HL-60/S4 (cell line): ENCODE results near the gene CLDN34.

Experiments
- in situ Hi-C: fragments of 300-500 bp; cut with MboI; formaldehyde crosslinking; loops from 2 replicates; pipeline ENCODE4 v1.14.3; 2022; ENCODE audit warnings: low sequenced_read_pairs

The CLDN34 gene

DNA sequence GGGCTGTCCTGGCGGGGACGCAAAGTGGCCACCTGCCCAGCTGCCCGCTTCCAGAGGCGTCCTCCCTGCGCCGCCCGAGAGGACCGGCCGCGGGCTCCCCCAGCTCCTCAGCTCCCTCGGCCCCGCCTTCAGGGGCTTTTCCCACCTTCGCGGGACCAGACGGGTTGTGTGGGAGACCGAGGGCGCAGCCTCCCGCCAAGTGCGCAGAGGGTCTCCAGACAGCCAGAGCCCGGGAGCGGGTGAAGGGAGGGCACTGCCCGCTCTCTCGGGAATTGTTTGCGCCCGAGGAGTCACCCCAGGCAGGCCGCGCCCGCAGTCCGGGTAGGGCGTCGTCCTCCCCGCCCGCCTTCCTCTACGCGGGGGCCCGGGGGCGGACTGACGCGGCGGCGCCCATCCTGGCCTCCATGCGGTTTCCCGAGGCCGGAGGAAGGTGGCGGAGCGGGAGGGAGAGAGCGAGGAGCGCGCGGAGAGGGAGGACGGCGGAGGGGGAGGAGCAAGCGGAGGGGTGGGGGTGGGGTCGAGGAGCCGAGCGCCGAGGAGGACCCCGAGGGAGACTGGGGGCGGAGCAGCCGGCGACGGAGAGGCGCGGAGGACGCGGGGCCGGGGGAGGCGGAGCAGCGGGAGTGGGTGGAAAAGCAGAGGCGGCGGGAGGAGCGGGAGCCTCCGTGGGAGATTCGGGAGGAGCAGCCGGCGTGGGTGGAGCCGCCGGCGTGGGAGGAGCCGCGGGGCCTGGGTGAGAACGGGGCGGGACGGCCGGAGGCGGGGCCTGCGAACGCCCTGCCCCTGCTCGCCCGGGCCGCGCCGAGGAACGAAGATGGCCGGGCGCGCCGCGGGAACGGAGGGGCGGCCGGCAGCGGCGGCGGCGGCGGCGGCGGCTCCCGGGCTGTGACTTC is 47.5 kb downstream of the CLDN34 start:
- in situ Hi-C loops: no loop called here

- in situ Hi-C loops: no loop called here
Measured at GRCh38 chrX:10015355-10015722, 48.2 kb downstream of the CLDN34 start.

GRCh38 chrX:10015723-10016518 is 48.8 kb downstream of the CLDN34 start:
- in situ Hi-C loops: no loop called here

DNA sequence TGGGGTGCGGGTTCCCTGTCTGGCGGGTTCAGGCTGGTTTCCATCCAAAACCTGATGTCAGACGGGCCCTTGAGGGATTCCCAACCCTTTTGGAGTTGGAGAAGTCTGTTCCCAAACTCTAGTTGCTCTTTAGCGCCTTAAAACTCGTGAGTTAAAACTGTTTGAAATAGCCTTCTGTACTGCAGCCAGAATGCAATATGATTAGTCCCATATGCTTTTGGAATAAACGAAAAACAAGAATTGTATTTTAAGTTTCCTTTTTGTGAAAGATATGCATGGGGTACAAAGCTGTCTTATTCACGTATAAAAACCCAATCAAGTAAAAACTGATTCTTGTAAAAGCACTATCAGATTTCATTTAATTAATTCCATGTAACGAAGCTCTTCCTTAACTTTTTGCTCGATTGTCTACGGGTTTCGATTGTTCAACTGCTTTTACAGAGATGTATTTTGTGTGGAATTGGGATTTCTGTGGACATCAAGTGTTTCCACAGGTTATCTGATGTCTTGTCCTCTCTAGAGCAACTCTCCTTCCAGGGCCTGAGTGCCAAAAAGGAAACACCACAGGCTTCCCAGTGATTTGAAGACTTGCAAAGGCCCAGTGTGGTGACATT is 49.5 kb downstream of the CLDN34 start:
- in situ Hi-C loops: no loop called here

DNA sequence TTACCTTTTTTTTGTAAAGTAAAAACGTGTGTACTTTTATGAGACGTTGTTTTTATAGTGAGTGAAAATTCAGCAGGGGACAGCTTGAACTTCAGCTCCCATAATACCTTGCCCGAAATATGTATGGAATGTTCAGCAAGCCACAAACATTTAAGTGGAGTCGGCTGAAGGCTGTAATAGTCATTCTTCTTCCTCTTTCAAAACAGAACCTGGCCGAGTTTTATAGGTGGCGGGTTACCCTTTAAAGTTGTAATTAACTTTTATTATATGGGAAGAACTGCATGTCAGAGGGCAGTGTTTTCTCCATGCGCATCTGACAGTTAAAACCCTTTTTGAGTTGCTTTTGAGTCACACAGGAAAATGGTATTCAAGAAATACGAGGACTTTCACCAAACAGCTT is 50.7 kb downstream of the CLDN34 start:
- in situ Hi-C loops: no loop called here
